WERI-Rb-1 (cell line): Measurements from ENCODE around the gene TTLL5.

Experiments
- DNase-seq: peaks from one replicate; pipeline ENCODE4 v3.0.0-alpha.2; 2020
- H3K27ac ChIP-seq: fragments of 250-450 bp; sonication (Bioruptor Pico); 2 replicates; pipeline ENCODE4 v1.5.1; 2020; ENCODE audit warnings: mild to moderate bottlenecking, moderate library complexity
- H3K27me3 ChIP-seq: fragments of 250-450 bp; sonication (Bioruptor Pico); 2 replicates; pipeline ENCODE4 v1.5.1; 2021; ENCODE audit warnings: mild to moderate bottlenecking, low read depth, moderate library complexity; ENCODE audit not compliant: insufficient read depth, severe bottlenecking
- H3K36me3 ChIP-seq: fragments of 250-450 bp; sonication (Bioruptor Pico); 2 replicates; pipeline ENCODE4 v1.5.1; 2020; ENCODE audit warnings: mild to moderate bottlenecking, moderate library complexity
- H3K4me3 ChIP-seq: 2 replicates; pipeline ENCODE4 v1.5.1; 2011; ENCODE audit warnings: low read depth, mild to moderate bottlenecking, control low read depth, low read length
- H3K9me3 ChIP-seq: fragments of 250-450 bp; sonication (Bioruptor Pico); 2 replicates; pipeline ENCODE4 v1.5.1; 2021; ENCODE audit warnings: mild to moderate bottlenecking, moderate library complexity; ENCODE audit not compliant: severe bottlenecking
- TF ChIP-seq, protein P1 (sequence below): IDR thresholded peaks from 2 replicates; pipeline ENCODE4 v1.5.1; 2011; ENCODE audit warnings: low read depth, mild to moderate bottlenecking, control low read depth, inconsistent platforms, low read length

TTLL5 gene

DNA sequence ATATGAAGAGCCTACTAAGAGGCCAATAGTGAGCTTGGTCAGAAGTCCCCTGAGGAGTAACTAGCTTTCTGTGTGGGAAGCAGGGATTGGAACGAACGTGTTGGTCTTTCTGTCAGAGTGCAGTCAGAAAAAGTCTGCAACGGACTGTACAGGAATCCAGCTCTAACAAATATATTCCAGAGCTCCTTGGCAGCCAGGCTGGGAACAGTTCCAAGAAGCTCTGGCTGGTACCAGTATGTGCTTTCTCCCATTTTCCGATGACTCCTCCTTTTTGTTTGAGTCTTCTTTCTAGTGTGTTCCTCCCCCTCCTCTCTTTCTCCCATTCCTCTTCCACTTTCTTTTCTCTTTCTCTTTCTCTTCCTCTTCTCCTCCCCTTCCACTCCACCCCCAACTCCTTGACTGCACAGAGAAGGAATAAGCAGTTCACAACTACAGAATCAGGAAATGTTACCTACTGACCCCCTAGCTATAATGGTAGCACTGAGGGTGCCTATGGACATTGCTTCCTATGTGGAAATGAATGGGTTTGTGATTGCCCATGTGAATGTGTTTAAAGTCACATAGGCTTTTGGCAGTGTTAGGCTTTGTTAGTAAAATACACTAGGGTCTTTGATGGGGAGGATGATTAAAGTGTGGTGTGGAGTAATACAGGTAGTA lies 59.9 kb downstream of the TTLL5 start:
- H3K36me3 ChIP-seq, result peaks cover 38% of the 10 kb centered on the region
- DNase-seq, result no peak
- H3K9me3 ChIP-seq, result no peaks in the 10 kb centered on the region
- TF ChIP-seq, protein P1, sequence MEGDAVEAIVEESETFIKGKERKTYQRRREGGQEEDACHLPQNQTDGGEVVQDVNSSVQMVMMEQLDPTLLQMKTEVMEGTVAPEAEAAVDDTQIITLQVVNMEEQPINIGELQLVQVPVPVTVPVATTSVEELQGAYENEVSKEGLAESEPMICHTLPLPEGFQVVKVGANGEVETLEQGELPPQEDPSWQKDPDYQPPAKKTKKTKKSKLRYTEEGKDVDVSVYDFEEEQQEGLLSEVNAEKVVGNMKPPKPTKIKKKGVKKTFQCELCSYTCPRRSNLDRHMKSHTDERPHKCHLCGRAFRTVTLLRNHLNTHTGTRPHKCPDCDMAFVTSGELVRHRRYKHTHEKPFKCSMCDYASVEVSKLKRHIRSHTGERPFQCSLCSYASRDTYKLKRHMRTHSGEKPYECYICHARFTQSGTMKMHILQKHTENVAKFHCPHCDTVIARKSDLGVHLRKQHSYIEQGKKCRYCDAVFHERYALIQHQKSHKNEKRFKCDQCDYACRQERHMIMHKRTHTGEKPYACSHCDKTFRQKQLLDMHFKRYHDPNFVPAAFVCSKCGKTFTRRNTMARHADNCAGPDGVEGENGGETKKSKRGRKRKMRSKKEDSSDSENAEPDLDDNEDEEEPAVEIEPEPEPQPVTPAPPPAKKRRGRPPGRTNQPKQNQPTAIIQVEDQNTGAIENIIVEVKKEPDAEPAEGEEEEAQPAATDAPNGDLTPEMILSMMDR, result no peak
- no peaks in the 10 kb centered on the region for H3K27me3 ChIP-seq
- no peak overlapping the region for H3K4me3 ChIP-seq
- no peak overlapping the region for H3K27ac ChIP-seq

DNA sequence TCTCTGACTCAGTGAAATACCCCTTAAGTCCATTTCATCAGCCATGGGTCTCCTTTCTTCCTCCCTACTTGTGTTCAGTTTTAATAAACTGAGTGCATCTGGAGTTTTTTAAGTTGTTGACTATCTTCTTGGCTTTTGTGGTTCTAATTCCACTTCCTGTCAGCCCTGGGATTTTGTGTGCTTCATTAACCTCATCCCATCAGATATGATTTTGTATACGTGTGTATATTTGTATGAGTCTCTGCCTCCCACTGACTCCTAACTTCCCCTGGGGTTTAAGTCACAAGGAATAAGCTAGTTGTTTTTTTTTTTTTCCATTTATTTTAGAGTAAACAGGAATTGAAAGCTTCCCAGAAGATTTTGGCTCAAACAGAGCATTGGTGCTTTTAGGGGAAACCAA lies 62.7 kb downstream of the TTLL5 start:
- no peak for DNase-seq
- TF ChIP-seq, protein P1, result no peak
- H3K27me3 ChIP-seq, result no peaks in the 10 kb centered on the region
- no peak overlapping the region for H3K27ac ChIP-seq
- H3K9me3 ChIP-seq, result peaks cover 3% of the 10 kb centered on the region
- H3K36me3 ChIP-seq, result peaks cover 44% of the 10 kb centered on the region
- H3K4me3 ChIP-seq, result no peak overlapping the region

DNA sequence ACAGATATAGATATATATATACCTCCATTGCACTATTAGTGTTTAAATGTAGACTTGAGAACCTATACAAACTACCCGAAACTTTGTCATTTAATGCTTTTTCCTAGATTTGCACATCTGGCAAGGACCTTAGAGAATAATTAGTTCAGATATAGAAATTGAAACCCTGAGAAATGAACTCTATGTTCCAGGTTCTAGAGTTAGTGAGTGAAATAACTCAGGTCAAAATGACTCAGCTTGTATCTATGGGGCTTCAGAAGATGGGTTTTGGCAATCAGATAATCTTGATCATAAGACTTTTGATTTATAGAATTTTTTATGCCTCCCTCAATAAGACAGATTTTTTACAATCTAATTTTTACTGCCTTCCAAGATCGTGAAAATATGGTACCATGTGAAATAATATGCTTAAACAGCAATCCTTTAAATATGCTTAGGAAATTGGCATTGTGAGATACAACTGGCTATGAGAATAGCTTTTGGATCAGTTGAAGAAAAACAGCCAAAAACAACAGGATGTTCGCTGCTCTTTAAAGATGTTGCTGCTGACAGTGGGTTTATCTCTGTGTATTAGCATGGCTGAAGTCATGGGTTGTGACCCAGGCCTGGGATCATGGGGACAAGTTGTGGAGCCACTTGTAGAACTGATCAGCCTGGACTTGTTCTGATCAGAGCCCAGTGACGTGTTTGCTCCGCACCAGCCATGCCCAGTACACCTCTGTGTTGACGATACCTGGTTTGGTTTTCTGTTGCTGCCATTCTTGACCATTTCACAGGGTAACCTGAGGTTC lies 63.6 kb downstream of the TTLL5 start:
- no peak overlapping the region for H3K27ac ChIP-seq
- no peak for DNase-seq
- H3K27me3 ChIP-seq, result no peaks in the 10 kb centered on the region
- H3K4me3 ChIP-seq, result no peak overlapping the region
- H3K9me3 ChIP-seq, result peaks cover 3% of the 10 kb centered on the region
- TF ChIP-seq, protein P1, result no peak
- peaks cover 41% of the 10 kb centered on the region for H3K36me3 ChIP-seq

DNA sequence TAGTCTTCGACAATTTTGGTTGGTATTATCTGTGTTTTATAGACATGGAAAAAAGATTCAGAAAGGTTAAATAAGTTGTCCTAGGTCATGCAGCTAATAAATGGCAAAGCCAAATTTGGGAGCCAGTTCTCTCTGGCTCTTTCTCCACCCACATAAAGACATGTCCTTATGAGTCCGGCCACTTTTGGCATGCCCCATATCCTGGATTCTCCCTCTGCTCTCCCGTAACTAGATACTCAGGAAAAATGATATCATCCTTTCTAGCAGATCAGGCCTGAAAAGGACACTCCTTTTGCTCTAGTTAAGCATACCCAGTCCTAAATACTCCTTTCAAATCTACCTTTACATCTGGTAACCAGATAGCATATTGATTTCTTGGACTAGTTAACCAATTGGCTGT lies 64.4 kb downstream of the TTLL5 start:
- Histone ChIP-seq H3K27ac (no peak overlapping the region), H3K9me3 (peaks cover 3% of the 10 kb centered on the region), H3K27me3 (no peaks in the 10 kb centered on the region), H3K4me3 (no peak overlapping the region), H3K36me3 (peaks cover 34% of the 10 kb centered on the region)
- DNase-seq, result no peak
- TF ChIP-seq, protein P1, result no peak

DNA sequence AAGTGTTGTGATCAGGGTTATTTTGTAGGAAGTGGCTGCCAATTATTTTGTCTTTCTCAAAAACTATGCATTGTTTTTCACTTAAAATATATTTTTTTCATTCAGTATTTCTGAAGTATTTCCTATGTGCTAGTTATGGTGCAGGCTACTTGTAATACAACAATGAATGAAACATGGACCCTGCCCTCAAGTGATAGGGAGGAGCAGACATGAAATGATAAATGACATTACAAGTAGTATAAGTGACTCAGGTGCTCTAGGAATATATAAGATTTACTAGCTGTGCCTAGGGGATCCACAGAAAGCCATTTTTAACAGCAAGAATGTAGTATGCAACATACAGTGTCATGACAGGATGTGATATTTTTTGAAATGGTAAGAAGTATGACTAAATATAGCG lies 65.3 kb downstream of the TTLL5 start:
- H3K4me3 ChIP-seq, result no peak overlapping the region
- H3K27me3 ChIP-seq, result no peaks in the 10 kb centered on the region
- peaks cover 3% of the 10 kb centered on the region for H3K9me3 ChIP-seq
- DNase-seq, result no peak
- H3K27ac ChIP-seq, result no peak overlapping the region
- TF ChIP-seq, protein P1, result no peak
- H3K36me3 ChIP-seq, result peaks cover 26% of the 10 kb centered on the region
